Glomerular endothelial cell (primary cell): ENCODE measurements around the gene CCDC57. TPM values are rescaled to one million over a fixed set of nuclear protein-coding genes. Genes with fewer than 3 reads are reported as not detected.

Experiments
- DNase-seq: peaks from one replicate; pipeline ENCODE4 v3.0.0-alpha.2; 2011; ENCODE audit warnings: low read depth, low spot score; ENCODE audit errors: extremely low read depth
- total RNA-seq: library from RNA; depleted of rRNA; stranded (reverse); fragments of >200 nt; gene quantifications from 2 replicates; pipeline ENCODE4 v1.2.3, GENCODE V29; 2015

Gene CCDC57
- total RNA-seq, 1 donor from 2014 or later = 23.8 TPM

GRCh38 chr17:82237083-82237745 is 24.6 kb upstream of the CCDC57 start:
- DNase-seq = no peak

- no peak for DNase-seq
Measured at GRCh38 chr17:82236142-82236971, 23.7 kb upstream of the CCDC57 start.

GRCh38 chr17:82235775-82236141 is 23.1 kb upstream of the CCDC57 start:
- DNase-seq = no peak

GRCh38 chr17:82235056-82235774 is 22.6 kb upstream of the CCDC57 start:
- no peak for DNase-seq

- DNase-seq = no peak
Measured at GRCh38 chr17:82234211-82235055, 21.8 kb upstream of the CCDC57 start.

- no peak for DNase-seq
Measured at GRCh38 chr17:82232876-82233785, 20.5 kb upstream of the CCDC57 start.

- no peak for DNase-seq
Measured at GRCh38 chr17:82232322-82232820, 19.7 kb upstream of the CCDC57 start.

- DNase-seq = no peak
Measured at GRCh38 chr17:82231562-82232321, 19.1 kb upstream of the CCDC57 start.

GRCh38 chr17:82231312-82231561 is 18.6 kb upstream of the CCDC57 start:
- DNase-seq = no peak

GRCh38 chr17:82230609-82231311 is 18.1 kb upstream of the CCDC57 start:
- no peak for DNase-seq

GRCh38 chr17:82229698-82230608 is 17.3 kb upstream of the CCDC57 start:
- DNase-seq = no peak

- no peak for DNase-seq
Measured at GRCh38 chr17:82228842-82229697, 16.4 kb upstream of the CCDC57 start, which contains the start of gene SLC16A3. SLC16A3 (plus strand) TSS chr17:82229042; CDS start chr17:82236009, 6,967 bp downstream.

- no peak for DNase-seq
Measured at GRCh38 chr17:82228278-82228841, 15.7 kb upstream of the CCDC57 start.

GRCh38 chr17:82227629-82228277 is 15.1 kb upstream of the CCDC57 start:
- no peak for DNase-seq

GRCh38 chr17:82226809-82227628 is 14.4 kb upstream of the CCDC57 start:
- no peak for DNase-seq
